Measurements from ENCODE around the gene TMEM51. TPM values are rescaled to one million over a fixed set of nuclear protein-coding genes. Genes with fewer than 3 reads are reported as not detected.
A peak's percentile ranks its signal among the peaks of the same experiment; 100 is the strongest.

TMEM51 gene
- total RNA-seq, 1 donor from 2014 or later: 0.81 TPM

DNA sequence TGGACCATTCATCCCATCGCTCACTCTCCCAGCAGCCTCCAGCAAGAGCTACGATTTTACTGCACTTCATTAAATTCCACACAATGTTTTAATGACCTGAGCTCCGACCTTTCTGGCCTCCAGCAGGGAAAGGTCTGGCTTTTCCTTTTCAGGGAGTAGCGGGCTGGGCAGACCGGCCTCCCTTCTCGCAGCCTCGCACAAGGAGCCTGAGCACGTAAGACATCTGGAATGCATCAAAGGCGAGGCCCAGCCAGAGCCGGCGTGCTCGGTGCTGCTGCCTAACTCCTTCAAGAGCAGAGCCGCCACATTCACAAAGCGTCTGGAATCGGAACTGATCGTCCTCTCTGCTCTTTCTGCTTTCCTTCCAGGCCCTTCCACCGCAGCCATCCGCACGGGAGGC is 61.0 kb downstream of the TMEM51 start:
- no peaks in the 10 kb centered on the region for H3K9me3 Mint-ChIP-seq (ENCODE audit: unreplicated experiment)
- peaks cover 33% of the 10 kb centered on the region for H3K4me1 Mint-ChIP-seq (ENCODE audit: unreplicated experiment)
- DNase-seq (ENCODE audit: extremely low spot score, unreplicated experiment): no peak
- TF ChIP-seq, protein P1, sequence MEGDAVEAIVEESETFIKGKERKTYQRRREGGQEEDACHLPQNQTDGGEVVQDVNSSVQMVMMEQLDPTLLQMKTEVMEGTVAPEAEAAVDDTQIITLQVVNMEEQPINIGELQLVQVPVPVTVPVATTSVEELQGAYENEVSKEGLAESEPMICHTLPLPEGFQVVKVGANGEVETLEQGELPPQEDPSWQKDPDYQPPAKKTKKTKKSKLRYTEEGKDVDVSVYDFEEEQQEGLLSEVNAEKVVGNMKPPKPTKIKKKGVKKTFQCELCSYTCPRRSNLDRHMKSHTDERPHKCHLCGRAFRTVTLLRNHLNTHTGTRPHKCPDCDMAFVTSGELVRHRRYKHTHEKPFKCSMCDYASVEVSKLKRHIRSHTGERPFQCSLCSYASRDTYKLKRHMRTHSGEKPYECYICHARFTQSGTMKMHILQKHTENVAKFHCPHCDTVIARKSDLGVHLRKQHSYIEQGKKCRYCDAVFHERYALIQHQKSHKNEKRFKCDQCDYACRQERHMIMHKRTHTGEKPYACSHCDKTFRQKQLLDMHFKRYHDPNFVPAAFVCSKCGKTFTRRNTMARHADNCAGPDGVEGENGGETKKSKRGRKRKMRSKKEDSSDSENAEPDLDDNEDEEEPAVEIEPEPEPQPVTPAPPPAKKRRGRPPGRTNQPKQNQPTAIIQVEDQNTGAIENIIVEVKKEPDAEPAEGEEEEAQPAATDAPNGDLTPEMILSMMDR (IDR thresholded peaks at IDR 0.05): no peak
- H3K4me3 Mint-ChIP-seq (ENCODE audit: unreplicated experiment): peak overlapping the region; percentile 32
- H3K36me3 Mint-ChIP-seq (ENCODE audit: unreplicated experiment): no peaks in the 10 kb centered on the region
- H3K27ac Mint-ChIP-seq (ENCODE audit: unreplicated experiment): peak overlapping the region; percentile 85
- no peaks in the 10 kb centered on the region for H3K27me3 Mint-ChIP-seq (ENCODE audit: unreplicated experiment)

DNA sequence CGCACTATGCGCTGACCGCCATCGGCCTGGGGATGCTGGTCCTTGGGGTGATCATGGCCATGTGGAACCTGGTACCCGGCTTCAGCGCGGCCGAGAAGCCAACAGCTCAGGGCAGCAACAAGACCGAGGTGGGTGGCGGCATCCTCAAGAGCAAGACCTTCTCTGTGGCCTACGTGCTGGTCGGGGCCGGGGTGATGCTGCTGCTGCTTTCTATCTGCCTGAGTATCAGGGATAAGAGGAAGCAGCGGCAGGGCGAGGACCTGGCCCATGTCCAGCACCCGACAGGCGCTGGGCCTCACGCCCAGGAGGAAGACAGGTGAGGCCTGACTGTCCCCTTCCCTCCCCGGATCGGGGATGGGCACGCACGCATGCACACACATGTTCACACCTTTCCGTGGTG is 61.6 kb downstream of the TMEM51 start:
- no peaks in the 10 kb centered on the region for H3K9me3 Mint-ChIP-seq (ENCODE audit: unreplicated experiment)
- peaks cover 33% of the 10 kb centered on the region for H3K4me1 Mint-ChIP-seq (ENCODE audit: unreplicated experiment)
- H3K36me3 Mint-ChIP-seq (ENCODE audit: unreplicated experiment): no peaks in the 10 kb centered on the region
- DNase-seq (ENCODE audit: extremely low spot score, unreplicated experiment): no peak
- H3K4me3 Mint-ChIP-seq (ENCODE audit: unreplicated experiment): no peak overlapping the region
- no peak overlapping the region for H3K27ac Mint-ChIP-seq (ENCODE audit: unreplicated experiment)
- H3K27me3 Mint-ChIP-seq (ENCODE audit: unreplicated experiment): no peaks in the 10 kb centered on the region
- TF ChIP-seq, protein P1 (IDR thresholded peaks at IDR 0.05): no peak

DNA sequence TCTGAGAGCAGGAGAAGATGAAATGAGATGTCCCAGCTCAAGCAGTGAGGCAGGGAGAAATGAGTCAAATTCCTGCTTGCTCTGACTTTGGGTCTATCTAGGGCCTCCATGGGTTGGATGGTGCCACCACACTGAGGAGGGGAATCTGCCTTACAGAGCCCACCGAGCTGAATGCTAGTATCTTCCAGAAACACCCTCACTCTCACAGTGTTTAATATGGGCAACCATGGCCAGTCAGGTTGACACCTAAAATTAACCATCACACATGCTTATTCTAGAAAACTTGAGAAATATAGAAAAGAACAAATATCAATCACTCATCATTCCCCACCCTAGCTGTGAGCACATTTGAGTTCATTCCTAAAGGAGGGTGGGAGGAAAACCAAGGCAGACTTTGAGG is 64.1 kb downstream of the TMEM51 start:
- TF ChIP-seq, protein P1 (IDR thresholded peaks at IDR 0.05): no peak
- no peaks in the 10 kb centered on the region for H3K9me3 Mint-ChIP-seq (ENCODE audit: unreplicated experiment)
- no peak for DNase-seq (ENCODE audit: extremely low spot score, unreplicated experiment)
- H3K27me3 Mint-ChIP-seq (ENCODE audit: unreplicated experiment): no peaks in the 10 kb centered on the region
- H3K27ac Mint-ChIP-seq (ENCODE audit: unreplicated experiment): no peak overlapping the region
- H3K36me3 Mint-ChIP-seq (ENCODE audit: unreplicated experiment): no peaks in the 10 kb centered on the region
- H3K4me3 Mint-ChIP-seq (ENCODE audit: unreplicated experiment): no peak overlapping the region
- H3K4me1 Mint-ChIP-seq (ENCODE audit: unreplicated experiment): peaks cover 26% of the 10 kb centered on the region

DNA sequence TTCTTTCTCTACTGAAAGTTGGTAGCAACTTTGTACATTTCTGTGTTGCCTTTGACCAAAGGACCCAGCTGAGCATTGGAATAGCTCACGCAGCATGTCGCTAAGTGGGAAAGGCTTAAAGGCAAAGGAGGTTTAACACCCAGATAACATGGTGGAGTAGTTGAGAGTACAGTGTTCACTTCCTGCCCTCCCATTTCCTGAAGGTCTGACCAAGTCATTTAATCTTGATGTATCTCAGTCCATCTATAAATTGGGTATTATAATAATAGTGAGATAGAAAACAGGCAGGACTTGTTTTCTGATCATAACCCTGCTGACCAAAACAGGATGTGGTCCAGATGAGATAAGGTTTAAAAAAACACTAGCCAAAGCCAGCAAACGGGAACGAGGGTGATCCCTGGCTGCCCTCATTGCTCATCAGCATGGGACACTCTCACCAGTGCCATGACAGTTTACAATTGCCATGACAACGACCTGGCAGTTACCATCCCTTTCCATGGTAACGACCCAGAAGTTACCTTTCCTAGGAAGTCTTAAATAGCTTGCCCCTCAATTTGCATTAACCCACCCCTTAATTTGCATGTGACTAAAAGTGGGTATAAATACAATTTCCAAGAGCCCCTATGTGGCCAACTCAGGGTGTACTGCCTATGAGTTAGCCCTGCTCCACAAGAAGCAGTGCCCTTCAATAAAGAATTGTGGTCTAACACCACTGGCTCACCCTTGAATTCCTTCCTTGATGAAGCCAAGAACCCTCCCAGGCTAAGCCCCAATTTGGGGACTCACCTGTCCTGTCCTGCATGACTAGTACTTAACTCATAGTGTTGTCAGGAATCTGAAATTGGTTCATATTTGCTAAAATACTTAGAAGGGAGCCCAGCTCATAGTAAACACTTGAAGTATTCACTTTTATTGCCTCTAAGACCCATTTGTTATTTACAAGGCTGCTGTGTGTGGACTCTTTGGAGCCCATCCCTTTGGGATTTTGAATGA is 65.0 kb downstream of the TMEM51 start:
- Mint-ChIP-seq H3K9me3 (ENCODE audit: unreplicated experiment) (no peaks in the 10 kb centered on the region), H3K27me3 (ENCODE audit: unreplicated experiment) (no peaks in the 10 kb centered on the region), H3K4me3 (ENCODE audit: unreplicated experiment) (no peak overlapping the region), H3K27ac (ENCODE audit: unreplicated experiment) (no peak overlapping the region), H3K4me1 (ENCODE audit: unreplicated experiment) (peaks cover 16% of the 10 kb centered on the region), H3K36me3 (ENCODE audit: unreplicated experiment) (no peaks in the 10 kb centered on the region)
- no peak for DNase-seq (ENCODE audit: extremely low spot score, unreplicated experiment)
- TF ChIP-seq, protein P1 (IDR thresholded peaks at IDR 0.05): no peak

DNA sequence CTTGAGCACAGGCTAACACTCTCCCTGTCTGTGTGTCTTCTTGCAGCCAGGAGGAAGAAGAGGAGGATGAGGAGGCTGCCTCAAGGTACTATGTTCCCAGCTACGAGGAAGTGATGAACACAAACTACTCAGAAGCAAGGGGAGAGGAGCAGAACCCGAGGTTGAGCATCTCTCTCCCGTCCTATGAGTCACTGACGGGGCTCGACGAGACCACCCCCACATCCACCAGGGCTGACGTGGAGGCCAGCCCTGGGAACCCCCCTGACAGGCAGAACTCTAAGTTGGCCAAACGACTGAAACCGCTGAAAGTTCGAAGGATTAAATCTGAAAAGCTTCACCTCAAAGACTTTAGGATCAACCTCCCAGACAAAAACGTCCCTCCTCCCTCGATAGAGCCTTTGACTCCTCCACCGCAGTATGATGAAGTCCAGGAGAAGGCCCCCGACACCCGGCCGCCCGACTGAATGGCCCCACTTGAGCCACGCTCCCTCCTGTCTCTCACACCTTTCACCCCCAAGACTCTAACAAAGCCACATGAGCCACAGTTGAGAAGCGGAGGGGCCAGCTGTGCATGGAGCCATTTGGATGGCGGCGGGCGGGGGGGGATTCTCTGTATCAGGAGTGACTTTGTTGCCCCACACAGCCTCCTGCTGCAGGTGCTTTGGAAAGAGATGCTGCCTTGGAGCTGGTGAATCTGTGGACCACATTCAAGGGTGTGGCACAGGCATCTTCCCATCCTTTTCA is 65.9 kb downstream of the TMEM51 start:
- no peak for DNase-seq (ENCODE audit: extremely low spot score, unreplicated experiment)
- TF ChIP-seq, protein P1 (IDR thresholded peaks at IDR 0.05): no peak
- peaks cover 8% of the 10 kb centered on the region for H3K4me1 Mint-ChIP-seq (ENCODE audit: unreplicated experiment)
- no peaks in the 10 kb centered on the region for H3K9me3 Mint-ChIP-seq (ENCODE audit: unreplicated experiment)
- H3K36me3 Mint-ChIP-seq (ENCODE audit: unreplicated experiment): no peaks in the 10 kb centered on the region
- no peaks in the 10 kb centered on the region for H3K27me3 Mint-ChIP-seq (ENCODE audit: unreplicated experiment)
- H3K4me3 Mint-ChIP-seq (ENCODE audit: unreplicated experiment): no peak overlapping the region
- no peak overlapping the region for H3K27ac Mint-ChIP-seq (ENCODE audit: unreplicated experiment)
